NB4 (cell line): ENCODE data around the gene OLIG3.

ENCODE experiments used
- CTCF ChIP-seq: IDR thresholded peaks from one replicate; pipeline ENCODE4 v1.5.1; 2012; ENCODE audit warnings: low read depth, low read length
- POLR2A ChIP-seq: IDR thresholded peaks from 2 replicates; pipeline ENCODE4 v1.6.1; 2011; ENCODE audit warnings: mild to moderate bottlenecking; ENCODE audit not compliant: insufficient read length; ENCODE audit errors: extremely low read depth
- TF ChIP-seq, protein P1 (sequence below): IDR thresholded peaks from 2 replicates; pipeline ENCODE4 v1.6.1; 2011; ENCODE audit warnings: low read depth, low read length

- TF ChIP-seq POLR2A: no peak
- TF ChIP-seq CTCF: no peak
- TF ChIP-seq, protein P1, sequence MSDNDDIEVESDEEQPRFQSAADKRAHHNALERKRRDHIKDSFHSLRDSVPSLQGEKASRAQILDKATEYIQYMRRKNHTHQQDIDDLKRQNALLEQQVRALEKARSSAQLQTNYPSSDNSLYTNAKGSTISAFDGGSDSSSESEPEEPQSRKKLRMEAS: no peak
These were observed 37.3 kb upstream of the OLIG3 start for GRCh38 chr6:137531376-137532092.
